DMS79 (cell line): ENCODE data around the gene CORT.
"Not testable (repeated sequence)": the region's sequence is repeated elsewhere in the genome, so short reads cannot be mapped to it uniquely, and the experiment has no call there.

Experiments
- DNase-seq: peaks from one replicate; lab custom pipeline; 2025; lab: John Stamatoyannopoulos, UW

The CORT gene

GRCh38 chr1:10438677-10439163 is 11.1 kb upstream of the CORT start:
- no peak for DNase-seq

- DNase-seq, result no peak
Measured at GRCh38 chr1:10440305-10440704, 9.5 kb upstream of the CORT start.

- no peak for DNase-seq
Measured at GRCh38 chr1:10440794-10441193, 9.0 kb upstream of the CORT start.

GRCh38 chr1:10444248-10444647 is 5.6 kb upstream of the CORT start:
- DNase-seq, result no peak

- DNase-seq, result no peak
Measured at GRCh38 chr1:10444795-10445397, 4.9 kb upstream of the CORT start.

GRCh38 chr1:10446790-10447422 is 2.9 kb upstream of the CORT start:
- no peak for DNase-seq

- DNase-seq, result no peak
Measured at GRCh38 chr1:10450156-10450814, 454 bp downstream of the CORT start.

- no peak for DNase-seq
Measured at GRCh38 chr1:10450836-10451235, 1.0 kb downstream of the CORT start.

GRCh38 chr1:10451287-10451686 is 1.5 kb downstream of the CORT start:
- DNase-seq, result no peak

GRCh38 chr1:10456048-10456447 is 6.2 kb downstream of the CORT start:
- DNase-seq, result no peak

- DNase-seq, result no peak
Measured at GRCh38 chr1:10456661-10457060, 6.8 kb downstream of the CORT start.

- DNase-seq, result not testable (repeated sequence)
Measured at GRCh38 chr1:10457462-10457861, 7.6 kb downstream of the CORT start.

- no peak for DNase-seq
Measured at GRCh38 chr1:10457875-10458274, 8.0 kb downstream of the CORT start.

GRCh38 chr1:10459184-10459583 is 9.4 kb downstream of the CORT start:
- DNase-seq, result no peak

- no peak for DNase-seq
Measured at GRCh38 chr1:10467078-10467477, 17.2 kb downstream of the CORT start.

GRCh38 chr1:10470043-10470442 is 20.2 kb downstream of the CORT start:
- no peak for DNase-seq

- DNase-seq, result no peak
Measured at GRCh38 chr1:10471411-10472219, 21.8 kb downstream of the CORT start.

- DNase-seq, result peak; percentile 96
Measured at GRCh38 chr1:10472220-10473144, 22.7 kb downstream of the CORT start, which contains the start of gene DFFA. Gene DFFA, minus strand, starts transcription at chr1:10472529. Its CDS starts 71 bp downstream, at chr1:10472458.

- DNase-seq, result no peak
Measured at GRCh38 chr1:10473145-10473765, 23.4 kb downstream of the CORT start.

- DNase-seq, result not testable (repeated sequence)
Measured at GRCh38 chr1:10474309-10474612, 24.4 kb downstream of the CORT start.
